ENCODE results near the gene FBXO41. TPM values are rescaled to one million over a fixed set of nuclear protein-coding genes. Genes with fewer than 3 reads are reported as not detected.

The FBXO41 gene
- total RNA-seq, 8 experiments from 2014 or later = 3.9 to 7.6 (median 5.6) TPM

DNA sequence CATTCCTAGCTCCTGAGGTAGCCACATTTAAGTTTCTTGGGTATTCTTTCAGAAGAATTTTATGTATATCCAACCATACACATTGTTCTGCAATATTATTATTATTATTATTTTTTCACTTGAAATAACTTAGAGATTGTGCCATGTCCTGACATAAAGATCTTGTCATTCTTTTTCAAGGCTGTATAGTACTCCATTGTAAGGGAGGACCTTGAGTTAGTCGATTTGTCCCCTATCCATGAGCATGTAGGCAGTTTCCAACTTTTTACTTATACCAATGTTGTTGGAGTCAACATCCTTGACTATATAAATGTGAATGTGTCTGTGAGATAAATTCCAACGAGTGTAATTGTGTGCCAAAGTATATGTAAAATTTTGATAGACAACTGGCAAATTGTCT is 10.0 kb upstream of the FBXO41 start:
- no peak for ATAC-seq (replicated peaks in 6 of 8)
- no peak overlapping the region for H3K4me3 ChIP-seq
- in situ Hi-C loops (cut with MboI; ENCODE audit: low pct_unique_long_range_greater_than_20kb in 2 of 9, low sequenced_read_pairs in 9 of 9, unreplicated experiment in 9 of 9) = no loop called here

DNA sequence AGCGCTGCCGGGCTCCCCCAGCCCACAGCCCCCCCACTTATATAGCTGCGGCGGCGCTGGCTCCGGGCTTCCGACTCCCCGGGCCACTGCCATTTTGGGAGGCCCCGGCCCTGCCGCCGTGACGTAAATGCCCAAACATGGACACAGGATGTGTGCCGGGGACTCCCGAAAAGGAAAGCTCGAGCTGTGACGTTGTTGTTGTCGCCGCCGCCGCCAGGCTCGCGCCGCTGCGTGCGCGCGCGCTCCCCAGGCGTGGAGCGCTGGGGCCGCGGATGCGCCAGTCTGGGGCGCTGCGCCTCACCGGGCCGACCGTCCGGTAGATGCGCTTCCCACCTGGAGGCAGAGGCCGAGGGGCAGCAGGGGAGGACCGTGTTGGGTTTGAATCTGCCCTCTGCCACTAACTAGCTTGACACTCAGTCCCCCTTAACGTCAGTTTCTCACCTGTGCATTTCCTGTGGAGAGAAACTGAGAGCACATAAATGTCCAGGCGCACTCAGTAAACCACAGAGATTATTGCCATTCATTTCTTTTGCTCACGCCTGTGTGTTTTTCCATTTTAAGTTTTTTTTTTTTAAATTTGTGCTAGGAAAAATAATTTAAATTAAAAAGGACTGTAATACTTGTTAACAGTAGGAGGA is 9.4 kb upstream of the FBXO41 start, which contains the start of gene EGR4:
Gene EGR4 (minus strand): TSS at position 15 of the 638 bp plus-strand sequence. CDS start 231 bp downstream, outside the sequence.
- 0 to 56% (median 9%) methylated on average over 1 to 29 of the region's 45 CpGs; no CpG with 5 or more reads in 2 of the 10 experiments for WGBS, 10 experiments
- H3K4me3 ChIP-seq = peak within 1 kb of the TSS; percentile 29 to 44 (median 40)
- ATAC-seq (replicated peaks in 6 of 8) = peak; percentile 72 to 90 (median 77)
- in situ Hi-C loops (cut with MboI; ENCODE audit: low pct_unique_long_range_greater_than_20kb in 2 of 9, low sequenced_read_pairs in 9 of 9, unreplicated experiment in 9 of 9) = no loop called here
- H3K4me1 ChIP-seq (replicated peaks in 1 of 2) = peaks cover 11 to 20% of the 10 kb centered on the region in 2 donors
- H3K27ac ChIP-seq = no peak within 1 kb of the TSS

More for the DNA sequence above, 10.0 kb upstream of the FBXO41 start:
- WGBS, 10 experiments = 33 to 100% (median 57%) methylated on average over 1 to 2 of the region's 2 CpGs; no CpG with 5 or more reads in 1 of the 10 experiments
- peaks cover 11 to 20% of the 10 kb centered on the region in 2 donors for H3K4me1 ChIP-seq (replicated peaks in 1 of 2)
- H3K27ac ChIP-seq = no peak overlapping the region

DNA sequence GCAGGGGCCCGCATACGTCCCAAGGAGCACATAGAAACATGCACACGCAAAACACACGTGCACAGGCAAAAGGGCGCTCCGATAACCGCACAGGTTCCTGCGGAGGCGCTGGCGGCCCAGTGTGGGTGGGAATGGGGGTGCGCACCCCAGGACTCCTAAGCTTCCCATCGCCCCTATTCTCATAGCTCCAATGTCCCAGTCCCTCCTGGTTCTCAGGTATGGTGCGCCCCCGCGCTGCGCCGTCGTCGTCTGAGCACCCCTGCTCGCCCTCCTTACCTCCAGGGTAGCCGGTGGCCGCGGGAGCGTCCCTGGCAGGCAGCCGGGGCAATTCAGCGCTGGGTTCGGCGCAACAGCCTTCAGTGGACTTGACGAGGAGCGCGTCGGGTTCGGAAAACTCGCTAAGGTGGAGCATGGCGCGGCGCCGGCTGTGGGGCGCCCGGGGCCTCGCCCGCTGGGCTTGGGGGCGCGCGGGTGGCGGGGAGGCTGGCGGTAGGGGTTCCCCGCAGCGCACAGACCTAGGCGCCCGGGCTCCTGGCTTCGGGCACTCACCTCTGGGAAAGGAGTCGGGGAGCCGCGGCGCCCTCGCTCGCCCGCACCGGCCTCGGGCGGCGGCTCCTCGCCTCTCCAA is 8.7 kb upstream of the FBXO41 start:
- in situ Hi-C loops (cut with MboI; ENCODE audit: low pct_unique_long_range_greater_than_20kb in 2 of 9, low sequenced_read_pairs in 9 of 9, unreplicated experiment in 9 of 9) = no loop called here
- peak in 3 of 8 experiments; percentile 1 to 14 (median 10) for ATAC-seq (replicated peaks in 6 of 8)
- Histone ChIP-seq H3K4me3 (peak overlapping the region; percentile 29 to 44 (median 40)), H3K4me1 (replicated peaks in 1 of 2) (peaks cover 11 to 20% of the 10 kb centered on the region in 2 donors), H3K27ac (no peak overlapping the region)
- WGBS, 10 experiments = 0 to 20% (median 6%) methylated on average over 1 to 28 of the region's 64 CpGs; no CpG with 5 or more reads in 5 of the 10 experiments

DNA sequence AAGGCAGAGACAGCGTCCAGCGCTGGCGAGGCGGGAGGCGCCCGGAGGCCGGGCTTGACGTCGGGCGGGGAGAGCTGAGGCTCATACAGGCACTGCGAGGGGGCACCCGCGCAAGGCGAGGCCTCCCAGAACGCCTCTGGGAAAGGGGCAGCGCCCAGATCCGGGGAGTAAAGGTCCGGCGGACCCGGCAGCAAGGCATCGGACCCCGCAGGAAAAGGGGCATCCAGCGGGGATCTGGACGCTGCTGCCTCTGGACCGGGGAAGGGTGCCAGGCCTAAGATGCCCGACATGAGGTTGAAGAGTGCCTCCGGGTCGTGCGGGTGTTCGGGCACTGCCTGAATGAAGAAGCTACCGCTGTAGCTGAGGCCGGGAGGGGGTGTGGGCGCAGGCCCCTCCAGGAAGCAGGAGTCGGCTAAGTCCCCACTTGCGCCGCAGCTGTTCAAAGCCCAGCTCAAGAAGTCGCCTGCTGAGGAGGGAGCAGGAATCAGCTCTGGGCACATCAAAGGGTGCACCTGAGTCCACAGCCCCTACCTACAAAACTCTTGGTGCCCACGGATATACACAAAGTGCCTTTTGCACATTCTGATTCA is 8.1 kb upstream of the FBXO41 start:
- Histone ChIP-seq H3K4me3 (peak overlapping the region in 2 of 5 donors; percentile 8 to 11), H3K27ac (no peak overlapping the region), H3K4me1 (replicated peaks in 1 of 2) (peaks cover 8 to 17% of the 10 kb centered on the region in 2 donors)
- 0 to 7% (median 0%) methylated on average over 1 to 20 of the region's 38 CpGs; no CpG with 5 or more reads in 4 of the 10 experiments for WGBS, 10 experiments
- in situ Hi-C loops (cut with MboI; ENCODE audit: low pct_unique_long_range_greater_than_20kb in 2 of 9, low sequenced_read_pairs in 9 of 9, unreplicated experiment in 9 of 9) = no loop called here
- peak in 1 of 8 experiments; percentile 4 for ATAC-seq (replicated peaks in 6 of 8)

DNA sequence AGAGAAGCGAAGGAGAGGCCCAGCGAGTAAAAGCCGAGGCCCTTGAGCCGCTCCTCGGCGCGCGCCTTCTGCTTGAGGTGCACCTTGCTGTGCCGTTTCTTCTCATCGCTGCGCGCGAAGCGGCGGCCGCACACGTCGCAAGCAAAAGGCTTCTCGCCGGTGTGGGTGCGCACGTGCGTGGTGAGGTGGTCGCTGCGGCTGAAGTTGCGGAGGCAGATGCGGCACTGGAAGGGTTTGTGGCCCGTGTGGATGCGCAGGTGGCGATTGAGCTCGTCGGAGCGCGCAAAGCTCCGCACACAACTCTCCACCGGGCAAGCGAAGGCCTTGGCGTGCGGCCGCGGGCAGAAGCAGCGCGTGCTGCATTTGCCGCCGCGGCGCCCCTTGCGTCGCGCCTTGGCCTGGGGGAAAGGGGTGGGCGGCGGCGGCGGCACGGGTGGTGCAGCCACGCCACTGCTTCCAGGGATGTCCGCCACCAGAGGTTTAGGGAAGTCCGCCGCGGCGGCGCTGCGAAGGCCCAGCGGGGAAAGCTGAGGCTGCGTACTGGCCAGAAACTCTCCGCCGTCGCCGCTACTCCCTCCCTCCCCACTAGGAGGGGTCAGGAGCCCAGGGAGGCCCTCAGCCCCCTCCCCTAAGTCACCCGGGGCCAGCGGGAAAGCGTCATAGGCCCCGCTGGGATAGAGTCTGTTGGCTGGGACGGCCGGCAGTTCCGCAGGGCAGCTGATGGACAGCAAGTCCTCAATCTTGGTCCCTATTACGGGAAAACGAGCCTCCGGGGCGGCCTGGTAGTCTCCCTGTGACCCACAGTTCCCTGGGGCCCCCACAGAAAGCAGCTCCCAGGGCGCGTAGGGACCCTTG is 7.4 kb upstream of the FBXO41 start:
- peak in 6 of 8 experiments; percentile 23 to 67 (median 53) for ATAC-seq (replicated peaks in 6 of 8)
- WGBS, 10 experiments = 0 to 1% methylated on average over 14 to 22 of the region's 82 CpGs; no CpG with 5 or more reads in 8 of the 10 experiments
- in situ Hi-C loops (cut with MboI; ENCODE audit: low pct_unique_long_range_greater_than_20kb in 2 of 9, low sequenced_read_pairs in 9 of 9, unreplicated experiment in 9 of 9) = no loop called here
- Histone ChIP-seq H3K27ac (no peak overlapping the region), H3K4me3 (peak overlapping the region; percentile 2 to 19 (median 9)), H3K4me1 (replicated peaks in 1 of 2) (peaks cover under 1 to 10% of the 10 kb centered on the region in 2 donors)

DNA sequence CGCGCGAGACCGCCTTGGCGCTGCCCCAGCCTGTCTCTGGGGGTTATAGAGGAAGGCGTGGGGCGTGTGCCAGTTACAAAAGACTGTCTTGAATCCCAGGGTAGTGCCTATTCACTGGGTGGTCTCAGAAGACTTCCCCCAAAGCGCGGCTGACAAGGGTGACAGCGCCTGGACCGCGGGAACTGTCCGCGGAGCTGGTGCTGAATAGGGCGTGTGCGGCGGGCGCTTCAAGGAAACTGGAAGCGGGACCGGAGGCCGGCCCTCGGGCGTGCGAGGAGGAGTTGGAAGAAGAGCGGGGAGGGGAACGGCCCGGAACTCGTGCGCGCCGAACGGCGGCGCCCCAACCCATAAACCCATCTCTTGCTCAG is 6.8 kb upstream of the FBXO41 start:
- H3K27ac ChIP-seq = no peak overlapping the region
- H3K4me1 ChIP-seq (replicated peaks in 1 of 2) = peaks cover 0 to 8% of the 10 kb centered on the region in 2 donors
- in situ Hi-C loops (cut with MboI; ENCODE audit: low pct_unique_long_range_greater_than_20kb in 2 of 9, low sequenced_read_pairs in 9 of 9, unreplicated experiment in 9 of 9) = no loop called here
- WGBS, 10 experiments = 0 to 56% (median 17%) methylated on average over 1 to 8 of the region's 34 CpGs; no CpG with 5 or more reads in 3 of the 10 experiments
- H3K4me3 ChIP-seq = peak overlapping the region in 3 of 5 donors; percentile 2 to 19 (median 11)
- ATAC-seq (replicated peaks in 6 of 8) = peak in 7 of 8 experiments; percentile 0 to 61 (median 14)

DNA sequence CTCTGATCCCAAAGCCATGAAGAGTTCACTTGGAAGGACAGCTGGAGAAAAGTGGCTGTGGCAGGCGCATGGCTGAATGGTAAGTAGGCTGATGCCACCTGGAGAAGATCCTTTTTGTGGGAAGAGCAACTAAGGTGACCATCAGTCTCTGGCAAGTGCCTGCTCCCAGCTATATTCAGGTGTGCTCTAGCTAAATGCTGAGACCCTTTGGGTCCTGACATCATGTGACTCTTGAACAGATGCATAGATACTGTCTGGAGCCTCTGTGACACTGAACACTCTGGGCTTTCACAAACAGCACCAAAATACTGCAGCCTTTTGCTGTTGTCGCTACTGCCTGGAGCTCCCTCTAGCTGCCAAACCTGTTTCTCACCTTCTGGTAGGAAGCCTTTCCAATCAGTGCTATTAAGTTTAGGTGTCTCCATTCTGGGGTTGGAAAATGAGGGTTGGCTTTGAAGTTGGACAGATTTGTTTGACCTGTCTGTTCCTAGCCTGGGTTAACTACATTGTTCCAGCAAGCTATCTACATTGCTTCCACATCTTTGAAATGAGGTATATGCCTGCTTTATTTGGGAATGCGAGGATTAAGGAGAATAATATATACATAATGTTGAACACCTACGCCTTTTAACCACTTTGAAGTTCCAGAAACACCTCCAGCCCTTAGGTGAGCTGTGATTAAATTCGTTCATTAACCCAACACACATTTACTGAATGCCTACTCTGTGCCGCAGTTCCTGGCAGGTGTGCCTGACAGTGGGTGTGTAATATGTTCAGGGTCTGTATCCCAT is 6.0 kb upstream of the FBXO41 start:
- no peak overlapping the region for H3K4me3 ChIP-seq
- no peak overlapping the region for H3K27ac ChIP-seq
- WGBS, 10 experiments = 20 to 63% (median 40%) methylated on average over 1 to 5 of the region's 6 CpGs
- H3K4me1 ChIP-seq (replicated peaks in 1 of 2) = peaks cover 0 to 8% of the 10 kb centered on the region in 2 donors
- peak in 4 of 8 experiments; percentile 6 to 20 (median 11) for ATAC-seq (replicated peaks in 6 of 8)
- in situ Hi-C loops (cut with MboI; ENCODE audit: low pct_unique_long_range_greater_than_20kb in 2 of 9, low sequenced_read_pairs in 9 of 9, unreplicated experiment in 9 of 9) = no loop called here

DNA sequence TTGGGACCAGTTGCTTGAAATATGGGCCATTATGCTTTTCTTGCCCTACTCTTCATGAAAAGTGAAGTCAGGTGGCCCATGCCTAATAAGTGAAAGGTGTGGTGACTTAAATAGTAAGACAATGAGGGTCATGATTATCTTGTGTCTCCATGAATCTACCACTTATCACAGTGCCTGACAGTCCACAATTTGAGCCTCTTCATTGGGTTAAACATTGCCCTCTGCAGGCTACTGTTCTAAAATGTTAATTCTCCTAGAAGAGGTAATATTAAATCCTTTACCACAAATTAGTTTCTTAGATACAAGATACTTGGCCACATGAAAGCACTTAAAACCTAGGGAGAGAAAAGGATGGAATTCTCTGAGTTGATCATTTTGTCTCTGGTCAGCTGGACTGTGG is 5.0 kb upstream of the FBXO41 start:
- in situ Hi-C loops (cut with MboI; ENCODE audit: low pct_unique_long_range_greater_than_20kb in 2 of 9, low sequenced_read_pairs in 9 of 9, unreplicated experiment in 9 of 9) = no loop called here
- ATAC-seq (replicated peaks in 6 of 8) = no peak
- Histone ChIP-seq H3K27ac (no peak overlapping the region), H3K4me3 (no peak overlapping the region), H3K4me1 (replicated peaks in 1 of 2) (peaks cover 0 to 8% of the 10 kb centered on the region in 2 donors)

DNA sequence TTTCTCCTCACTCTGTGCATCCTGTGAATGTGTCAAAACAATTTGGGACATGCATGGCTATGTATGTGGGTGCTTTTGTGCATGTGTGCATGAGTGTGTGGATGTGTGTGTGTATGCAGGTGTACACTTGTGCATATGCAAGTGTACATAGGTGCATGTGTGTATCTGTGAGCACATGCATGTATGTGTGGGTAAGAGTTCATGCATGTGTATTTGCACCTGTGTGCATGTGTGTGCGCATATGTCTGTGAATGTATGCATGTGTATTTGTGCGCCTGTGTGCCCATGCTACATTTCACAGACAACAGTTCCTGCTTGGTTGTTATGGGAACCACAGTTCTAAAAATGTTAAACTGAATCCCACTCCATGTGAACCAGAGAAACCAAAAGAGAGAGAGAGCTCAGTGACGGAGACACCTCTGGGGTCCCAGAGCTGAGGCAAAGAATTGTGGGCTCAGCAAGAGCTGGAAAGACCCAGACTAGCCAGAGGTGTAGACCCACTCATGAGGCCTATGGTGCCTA is 1.9 kb upstream of the FBXO41 start:
- in situ Hi-C loops (cut with MboI; ENCODE audit: low pct_unique_long_range_greater_than_20kb in 2 of 9, low sequenced_read_pairs in 9 of 9, unreplicated experiment in 9 of 9) = no loop called here
- H3K27ac ChIP-seq = no peak overlapping the region
- WGBS, 10 experiments = 49 to 100% (median 78%) methylated on average over 1 to 3 of the region's 3 CpGs; no CpG with 5 or more reads in 4 of the 10 experiments

DNA sequence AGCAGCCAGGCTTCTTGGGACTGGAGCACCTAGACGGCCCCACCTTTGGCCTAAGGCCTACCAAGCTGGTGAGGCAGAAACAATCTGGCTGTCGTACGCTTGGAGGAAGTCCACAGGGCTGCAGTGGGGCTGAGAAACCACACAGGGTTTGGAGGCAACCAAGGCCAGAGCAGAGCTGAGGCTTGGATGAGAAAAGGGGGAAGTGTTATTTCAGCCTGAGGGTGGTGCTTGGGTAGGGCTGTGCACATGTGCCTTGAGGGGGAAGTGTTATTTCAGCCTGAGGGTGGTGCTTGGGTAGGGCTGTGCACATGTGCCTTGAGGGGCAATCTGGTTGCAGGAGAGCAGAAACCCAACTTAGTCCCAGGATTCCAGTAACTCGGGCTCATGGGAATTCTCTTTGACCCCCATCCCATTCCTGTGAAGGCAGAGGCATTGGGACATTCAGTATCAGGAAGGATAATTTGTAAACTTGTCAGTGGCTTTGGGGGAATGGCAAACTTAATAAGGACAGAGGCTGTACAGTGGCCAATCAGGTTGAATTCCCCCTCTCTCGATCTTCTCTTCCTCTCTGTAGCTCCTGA is 971 bp upstream of the FBXO41 start:
- in situ Hi-C loops (cut with MboI; ENCODE audit: low pct_unique_long_range_greater_than_20kb in 2 of 9, low sequenced_read_pairs in 9 of 9, unreplicated experiment in 9 of 9) = no loop called here
- 29 to 100% (median 76%) methylated on average over 1 to 4 of the region's 5 CpGs; no CpG with 5 or more reads in 2 of the 10 experiments for WGBS, 10 experiments
- H3K4me3 ChIP-seq = peak overlapping the region in 1 of 5 donors; percentile 62
- peak in 4 of 8 experiments; percentile 0 to 50 (median 24) for ATAC-seq (replicated peaks in 6 of 8)
- no peak overlapping the region for H3K27ac ChIP-seq
- peaks cover 8 to 10% of the 10 kb centered on the region in 2 donors for H3K4me1 ChIP-seq (replicated peaks in 1 of 2)

More for the DNA sequence above, 1.9 kb upstream of the FBXO41 start:
- ATAC-seq (replicated peaks in 6 of 8) = no peak
- no peak overlapping the region for H3K4me3 ChIP-seq
- H3K4me1 ChIP-seq (replicated peaks in 1 of 2) = peaks cover 10 to 11% of the 10 kb centered on the region in 2 donors

DNA sequence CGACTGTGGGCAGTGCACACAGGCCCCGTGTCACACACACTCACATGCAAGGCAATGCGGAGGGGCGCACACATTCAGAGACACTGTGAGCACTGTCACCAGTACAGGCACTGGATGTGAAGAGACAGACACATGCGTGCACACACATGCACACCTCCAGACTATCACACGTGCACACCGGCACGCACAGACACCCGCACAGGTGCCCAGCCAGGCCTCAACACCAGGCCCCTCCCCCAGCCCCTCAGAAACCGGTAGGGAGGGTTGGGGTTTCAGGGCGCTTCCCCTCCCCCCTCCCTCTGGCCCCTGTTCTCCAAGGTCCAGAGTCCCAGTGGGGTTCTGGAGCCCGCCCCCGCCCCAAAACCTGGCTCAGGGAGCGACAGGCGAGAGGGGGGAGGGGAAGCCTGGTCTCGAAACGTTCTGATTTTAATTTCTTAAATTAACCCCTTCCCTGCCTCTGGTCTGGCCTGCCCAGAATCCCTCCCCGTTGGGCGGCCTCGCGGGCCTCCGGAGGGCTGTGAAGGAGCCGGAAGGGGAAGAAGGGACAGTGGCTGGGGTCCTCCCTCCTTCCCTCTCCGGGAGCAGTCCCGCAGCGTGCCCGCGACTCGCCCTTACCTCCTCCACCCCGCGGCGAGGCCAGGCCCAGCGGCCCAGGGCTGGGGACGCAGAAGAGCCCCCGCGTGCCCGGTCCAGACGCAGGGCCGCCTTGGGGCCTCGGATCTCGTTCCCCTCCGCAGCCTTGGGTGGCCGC is 558 bp downstream of the FBXO41 start:
- Histone ChIP-seq H3K4me1 (replicated peaks in 1 of 2) (peaks cover 8 to 10% of the 10 kb centered on the region in 2 donors), H3K27ac (peak overlapping the region in 1 of 2 donors; percentile 5), H3K4me3 (peak overlapping the region; percentile 48 to 71 (median 55))
- in situ Hi-C loops (cut with MboI; ENCODE audit: low pct_unique_long_range_greater_than_20kb in 2 of 9, low sequenced_read_pairs in 9 of 9, unreplicated experiment in 9 of 9) = no loop called here
- peak; percentile 27 to 73 (median 68) for ATAC-seq (replicated peaks in 6 of 8)
- 4 to 10% (median 5%) methylated on average over 2 to 5 of the region's 43 CpGs; no CpG with 5 or more reads in 7 of the 10 experiments for WGBS, 10 experiments
